GM21825 (cell line): ENCODE data around the gene REEP5.

Source experiments
- ATAC-seq: cut with Tn5 transposase; IDR thresholded peaks from one replicate; pipeline ENCODE4 v1.9.1; 2021; ENCODE audit warnings: mild to moderate bottlenecking, moderate library complexity; ENCODE audit not compliant: unreplicated experiment

REEP5 gene

GRCh38 chr5:112848116-112848811 is 73.8 kb downstream of the REEP5 start:
- peak; percentile 99 for ATAC-seq

DNA sequence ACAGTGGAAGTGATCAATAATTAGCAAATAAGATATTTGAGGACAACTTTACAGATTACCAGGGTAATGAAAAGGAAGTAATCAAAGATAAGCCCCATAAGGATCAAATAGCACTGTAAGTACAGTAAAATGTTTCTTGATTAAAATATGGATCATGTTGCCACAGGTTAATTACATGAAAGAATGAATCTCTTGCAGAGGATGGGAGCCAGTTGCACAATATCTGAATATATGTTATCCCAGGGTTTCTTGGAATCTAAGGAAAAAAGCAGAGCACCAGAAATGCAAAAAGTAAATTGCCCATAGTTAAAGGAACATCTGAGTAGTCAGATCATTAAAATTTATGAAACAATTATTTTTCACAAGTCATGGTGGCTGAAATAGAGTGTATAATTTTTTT is 74.7 kb downstream of the REEP5 start:
- no peak for ATAC-seq

GRCh38 chr5:112846556-112846955 is 75.5 kb downstream of the REEP5 start:
- ATAC-seq = no peak

DNA sequence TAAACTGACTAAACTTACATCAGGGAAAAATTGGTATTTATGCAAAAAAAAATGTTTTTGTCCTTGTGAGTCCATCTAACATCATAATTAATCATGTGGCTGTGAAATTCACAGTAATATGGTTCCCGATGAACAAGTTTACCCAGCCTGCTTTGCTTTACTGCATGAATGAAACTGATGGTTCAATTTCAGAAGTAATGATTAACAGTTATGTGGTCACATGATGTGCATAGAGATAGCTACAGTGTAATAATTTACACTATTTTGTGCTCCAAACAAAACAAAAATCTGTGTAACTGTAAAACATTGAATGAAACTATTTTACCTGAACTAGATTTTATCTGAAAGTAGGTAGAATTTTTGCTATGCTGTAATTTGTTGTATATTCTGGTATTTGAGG is 77.5 kb downstream of the REEP5 start:
- no peak for ATAC-seq

- no peak for ATAC-seq
Measured at GRCh38 chr5:112833971-112834370, 88.1 kb downstream of the REEP5 start.

DNA sequence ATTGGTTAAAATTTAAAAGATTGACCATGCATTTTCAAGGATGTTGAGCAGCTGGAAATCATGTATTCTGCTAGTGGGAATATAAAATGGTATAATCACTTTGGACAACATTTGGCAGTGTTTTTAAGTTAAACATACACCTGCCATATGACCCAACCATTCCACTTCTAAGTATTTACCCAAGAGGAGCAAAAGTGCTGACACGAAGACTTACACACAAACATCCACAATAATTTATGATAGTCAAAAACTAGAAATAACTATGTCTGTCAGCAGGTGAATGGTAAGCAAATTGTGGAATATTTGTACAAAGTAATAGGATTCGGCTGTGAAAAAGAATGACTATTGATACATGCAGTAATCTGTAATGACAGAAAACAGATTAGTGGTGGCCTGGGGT is 91.6 kb downstream of the REEP5 start:
- no peak for ATAC-seq
